ENCODE measurements around the gene RERE.
A peak's percentile ranks its signal among the peaks of the same experiment; 100 is the strongest.

The RERE gene

DNA sequence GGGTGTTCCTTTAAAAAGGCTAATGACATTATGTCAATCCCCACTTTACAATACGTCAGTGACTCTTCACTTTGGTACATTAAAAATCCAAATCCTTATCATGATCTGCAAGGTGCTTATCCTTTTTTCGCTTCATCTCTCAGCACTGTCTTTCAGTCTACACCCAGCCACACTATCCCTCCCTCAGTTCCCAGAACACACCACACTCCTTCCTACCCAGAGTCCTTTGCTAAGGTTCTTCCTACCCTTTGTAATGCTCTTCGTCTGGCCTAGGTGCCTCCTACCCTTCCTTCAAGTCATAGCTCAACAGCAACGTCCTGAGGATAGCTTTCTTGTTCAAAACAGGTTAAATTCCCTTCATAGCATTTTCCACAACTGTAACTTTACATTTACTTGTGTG lies 152.6 kb downstream of the RERE start:
- no peak for DNase-seq (ENCODE audit: low read depth)

GRCh38 chr1:8663915-8664329 lies 153.5 kb downstream of the RERE start:
- DNase-seq (ENCODE audit: low read depth): no peak

- no peak for DNase-seq (ENCODE audit: low read depth)
Observed at GRCh38 chr1:8663090-8663802, 154.2 kb downstream of the RERE start.

GRCh38 chr1:8662380-8663072 lies 154.9 kb downstream of the RERE start:
- DNase-seq (ENCODE audit: low read depth): no peak

DNA sequence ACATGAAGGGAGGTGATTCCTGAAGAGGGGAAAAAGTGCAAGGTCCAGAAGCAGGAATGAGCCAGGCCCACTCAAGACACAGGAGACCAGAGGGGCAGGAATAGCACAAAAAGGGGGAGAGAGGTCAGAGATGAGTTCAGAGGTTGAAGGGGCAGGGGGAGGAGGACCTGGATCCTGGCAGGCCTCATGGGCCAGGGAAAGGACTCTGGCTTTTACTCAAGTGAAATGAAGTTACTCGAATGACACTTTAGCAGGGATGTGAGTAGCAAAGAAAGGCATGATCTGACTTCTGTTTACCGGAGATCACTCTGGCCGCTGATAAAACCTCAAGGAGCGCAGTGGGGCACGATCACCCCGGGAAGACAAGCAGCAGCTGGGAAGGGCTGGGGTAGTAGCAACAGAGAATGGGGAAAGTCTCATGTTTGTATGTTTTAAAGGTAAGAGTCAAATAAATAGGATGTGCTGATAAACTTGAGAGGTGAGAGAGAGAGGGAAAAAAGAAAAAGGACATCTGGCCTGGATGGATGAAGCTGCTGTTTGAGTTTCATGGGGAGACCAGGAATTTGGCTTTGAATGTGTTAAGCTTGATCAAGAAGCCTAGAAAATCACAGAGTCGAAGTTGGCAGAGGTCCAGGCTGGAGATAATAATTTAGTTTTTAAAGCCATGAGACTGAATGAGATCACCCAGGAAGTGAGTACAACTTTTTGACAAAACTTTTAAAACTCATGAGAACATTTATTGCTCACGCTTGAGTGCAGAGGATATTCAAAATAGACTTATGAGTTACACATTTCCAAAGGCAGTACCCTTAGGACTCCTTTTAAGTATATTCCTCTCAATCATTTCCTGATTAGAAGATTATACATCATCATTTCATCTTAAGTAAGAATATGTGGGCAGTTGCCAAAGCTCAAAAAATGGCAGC lies 156.0 kb downstream of the RERE start:
- DNase-seq (ENCODE audit: low read depth): peak; percentile 34

GRCh38 chr1:8660411-8660828 lies 157.0 kb downstream of the RERE start:
- no peak for DNase-seq (ENCODE audit: low read depth)

GRCh38 chr1:8659593-8659992 lies 157.8 kb downstream of the RERE start:
- no peak for DNase-seq (ENCODE audit: low read depth)

GRCh38 chr1:8653878-8654277 lies 163.6 kb downstream of the RERE start:
- no peak for DNase-seq (ENCODE audit: low read depth)

DNA sequence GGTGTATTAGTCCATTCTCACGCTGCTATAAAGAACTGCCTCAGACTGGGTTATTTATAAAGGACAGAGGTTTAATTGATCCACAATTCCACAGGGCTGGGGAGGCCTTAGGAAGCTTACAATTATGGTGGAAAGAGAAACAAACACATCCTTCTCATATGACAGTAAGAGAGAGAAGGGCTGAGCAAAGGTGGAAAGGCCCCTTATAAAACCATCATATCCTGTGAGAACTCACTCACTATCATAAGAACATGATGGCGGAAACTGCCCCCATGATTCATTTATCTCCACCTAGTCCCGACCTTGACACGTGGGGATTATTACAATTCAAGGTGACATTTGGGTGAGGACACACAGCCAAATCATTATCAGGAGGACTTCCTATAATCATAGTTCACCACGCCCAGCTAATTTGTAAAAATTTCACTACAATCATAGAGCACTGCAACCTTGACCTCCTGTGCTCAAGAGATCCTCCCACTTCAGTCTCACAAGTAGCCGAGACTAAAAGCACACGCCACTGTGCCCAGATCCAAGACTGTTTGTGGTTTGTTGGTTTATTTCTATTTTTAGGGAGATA lies 164.9 kb downstream of the RERE start:
- no peak for DNase-seq (ENCODE audit: low read depth)

- DNase-seq (ENCODE audit: low read depth): no peak
Observed at GRCh38 chr1:8651962-8652361, 165.5 kb downstream of the RERE start.

- no peak for DNase-seq (ENCODE audit: low read depth)
Observed at GRCh38 chr1:8651236-8651890, 166.1 kb downstream of the RERE start.

DNA sequence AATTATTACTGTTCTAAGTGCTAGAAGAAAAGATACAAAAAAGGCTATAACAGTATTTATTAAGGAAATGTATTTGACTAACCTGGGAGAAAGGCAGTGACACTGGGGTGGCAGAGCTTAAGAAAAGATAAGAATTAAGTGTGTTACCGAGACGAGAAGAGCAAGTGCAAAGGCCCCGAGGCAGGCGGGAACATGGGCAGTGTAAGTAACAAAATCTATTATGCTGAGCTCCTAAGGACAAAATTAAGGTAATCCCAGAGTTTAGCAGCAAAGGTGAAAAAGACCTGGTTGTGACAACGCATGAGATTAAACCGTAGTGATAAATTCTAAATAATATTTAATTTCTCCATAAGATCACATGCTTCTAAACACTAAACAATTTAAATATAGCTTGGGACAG lies 167.6 kb downstream of the RERE start:
- no peak for DNase-seq (ENCODE audit: low read depth)

DNA sequence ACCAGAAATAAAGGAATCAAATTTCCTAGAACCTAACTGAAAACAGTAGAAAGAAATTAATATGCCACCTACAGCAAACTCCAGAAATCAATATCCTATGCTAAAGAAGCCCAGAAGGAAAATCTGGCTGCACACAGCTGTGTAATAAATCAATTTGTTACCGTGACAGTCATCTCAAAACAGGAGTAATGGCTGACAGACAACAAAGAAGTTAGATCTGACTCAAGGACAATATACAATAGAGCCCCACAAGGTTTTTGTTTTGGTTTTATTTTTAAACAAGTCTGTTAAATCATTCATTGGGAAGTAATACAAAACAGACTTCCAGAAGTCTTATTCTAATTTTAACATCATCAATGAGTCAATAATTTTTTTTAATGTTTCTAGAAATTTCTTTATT lies 168.4 kb downstream of the RERE start:
- DNase-seq (ENCODE audit: low read depth): no peak

- no peak for DNase-seq (ENCODE audit: low read depth)
Observed at GRCh38 chr1:8646996-8647395, 170.4 kb downstream of the RERE start.

GRCh38 chr1:8646189-8646588 lies 171.3 kb downstream of the RERE start:
- no peak for DNase-seq (ENCODE audit: low read depth)

DNA sequence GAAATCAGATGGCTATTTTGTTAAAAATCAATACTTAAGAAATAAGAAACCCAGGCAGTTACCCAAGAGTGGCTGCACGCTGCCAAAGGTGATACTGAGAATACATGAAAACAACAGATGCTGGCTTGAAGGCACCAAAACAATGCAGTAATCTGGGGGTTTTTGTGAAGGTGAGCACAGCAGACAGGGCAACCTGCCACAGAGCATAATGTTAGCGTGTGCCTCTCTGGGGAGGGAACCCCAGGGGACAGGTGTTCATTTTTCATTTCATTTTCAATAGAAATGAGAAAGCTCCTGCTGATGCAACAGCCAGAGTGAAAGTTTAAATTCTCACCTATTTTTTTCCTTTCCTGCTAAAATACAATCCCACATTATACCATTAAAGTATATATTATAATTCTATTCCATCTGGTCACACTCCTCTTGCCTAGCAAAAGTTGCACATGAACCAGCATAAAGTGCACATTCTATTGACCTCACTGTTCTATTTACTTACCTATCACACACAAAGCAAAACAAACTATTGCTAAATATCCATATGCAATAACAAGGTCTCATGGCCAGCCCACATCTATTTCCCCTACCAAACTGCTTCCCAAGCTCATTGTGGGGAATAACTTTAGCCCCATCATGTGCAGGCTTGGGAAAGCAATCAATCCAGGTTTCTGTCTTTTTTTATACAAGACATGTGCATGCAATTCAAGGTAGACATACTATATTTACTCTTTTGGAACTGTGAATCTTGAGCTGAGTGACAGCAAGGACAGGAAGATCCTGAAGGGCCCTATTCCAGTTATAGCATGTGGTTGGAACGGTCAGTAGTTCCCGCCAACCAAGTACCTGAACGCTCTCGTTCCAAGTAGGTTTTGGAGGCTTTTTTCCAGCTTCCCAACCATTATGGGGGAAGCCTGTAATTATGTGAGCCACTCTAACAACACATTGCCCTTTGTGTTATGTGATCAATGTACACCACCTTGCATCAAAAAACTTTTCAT lies 173.6 kb downstream of the RERE start:
- DNase-seq (ENCODE audit: low read depth): no peak

- no peak for DNase-seq (ENCODE audit: low read depth)
Observed at GRCh38 chr1:8642114-8642513, 175.3 kb downstream of the RERE start.

- no peak for DNase-seq (ENCODE audit: low read depth)
Observed at GRCh38 chr1:8641377-8641997, 176.0 kb downstream of the RERE start.

DNA sequence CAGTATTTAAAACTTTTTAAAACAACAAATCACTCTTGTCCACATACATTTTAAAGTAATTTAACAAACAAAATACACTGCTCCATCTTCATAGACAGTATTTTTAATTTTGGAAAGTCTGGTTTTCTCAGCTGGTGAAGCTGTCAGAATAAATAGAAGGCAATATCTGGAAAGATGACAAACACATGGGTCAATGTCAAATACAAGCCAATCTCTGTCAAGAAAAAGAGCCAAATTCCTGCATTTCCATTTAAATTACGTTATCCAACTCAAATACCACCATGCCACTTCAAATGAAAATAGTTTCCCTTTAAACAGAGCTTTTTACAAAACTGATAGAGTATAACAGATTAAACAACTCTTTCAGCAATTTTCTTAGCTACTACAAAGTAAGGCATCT lies 176.5 kb downstream of the RERE start:
- DNase-seq (ENCODE audit: low read depth): no peak

GRCh38 chr1:8639148-8639547 lies 178.3 kb downstream of the RERE start:
- DNase-seq (ENCODE audit: low read depth): no peak

Data from activated T-cell treated with anti-CD3 and anti-CD28 coated beads for 24 hours (primary cell).